GM13977 (cell line): ENCODE data around the gene ECI1.
"Not testable (repeated sequence)": the region's sequence is repeated elsewhere in the genome, so short reads cannot be mapped to it uniquely, and the experiment has no call there.

ENCODE experiments used
- DNase-seq: peaks from one replicate; pipeline ENCODE4 v3.0.0; 2012; ENCODE audit warnings: low spot score
- CTCF ChIP-seq: IDR thresholded peaks from 2 replicates; pipeline ENCODE4 v1.5.1; 2012; ENCODE audit warnings: mild to moderate bottlenecking, control low read depth; ENCODE audit not compliant: insufficient read depth; ENCODE audit errors: extremely low read depth, missing control alignments
- in situ Hi-C: fragments of 300-500 bp; cut with MboI; formaldehyde crosslinking; loops from one replicate; pipeline ENCODE4 v1.12.0; 2022; ENCODE audit warnings: low sequenced_read_pairs, low pct_unique_long_range_greater_than_20kb, mixed read lengths, inconsistent platforms; ENCODE audit not compliant: unreplicated experiment

The ECI1 gene

DNA sequence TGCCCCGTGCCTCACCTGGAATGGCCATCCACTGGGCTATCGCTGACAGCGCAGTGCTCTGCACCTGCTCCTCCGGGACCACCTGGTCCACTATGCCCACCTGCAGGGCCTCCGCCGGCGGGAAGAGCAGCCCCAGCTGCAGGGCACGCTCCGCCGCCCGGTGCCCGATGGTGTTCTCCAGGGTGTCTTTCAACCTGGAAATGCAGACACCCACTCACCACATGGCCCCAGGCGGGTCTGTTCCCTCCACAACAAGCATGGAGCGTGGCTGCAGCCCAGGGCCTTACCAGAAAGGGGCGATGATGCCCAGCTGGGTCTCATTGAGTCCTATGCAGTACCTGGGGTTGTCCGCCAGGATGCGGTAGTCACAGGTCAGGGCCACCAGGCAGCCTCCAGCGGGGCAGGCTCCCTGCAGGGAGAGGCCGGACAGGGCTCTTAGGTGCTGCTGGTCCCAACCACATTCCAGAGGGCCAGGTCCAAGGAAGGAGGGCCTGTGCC, 8.3 kb downstream of the ECI1 start:
- DNase-seq, result no peak
- no peak for TF ChIP-seq CTCF
- in situ Hi-C loops, result no loop called here

- no peak for DNase-seq
- in situ Hi-C loops, result no loop called here
- TF ChIP-seq CTCF, result no peak
These were observed 8.8 kb downstream of the ECI1 start for GRCh38 chr16:2242598-2242997.

DNA sequence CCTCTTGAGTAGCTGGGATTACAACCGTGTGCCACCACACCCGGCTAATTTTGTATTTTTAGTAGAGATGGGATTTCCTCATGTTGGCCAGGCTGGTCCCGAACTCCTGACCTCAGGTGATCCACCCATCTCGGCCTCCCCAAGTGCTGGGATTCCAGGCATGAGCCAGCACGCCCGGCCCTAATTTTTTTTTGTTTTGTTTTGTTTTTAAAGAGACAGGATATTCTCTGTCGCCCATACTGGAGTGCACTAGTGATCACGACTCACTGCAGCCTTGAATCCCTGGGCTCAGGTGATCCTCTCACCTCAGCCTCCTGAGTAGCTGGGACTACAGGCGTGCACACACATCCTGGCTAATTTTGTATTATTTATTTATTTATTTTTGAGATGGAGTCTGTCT, 11.1 kb downstream of the ECI1 start:
- DNase-seq, in situ Hi-C loops: not testable (repeated sequence)

GRCh38 chr16:2238838-2239675, 12.3 kb downstream of the ECI1 start:
- DNase-seq, result no peak
- in situ Hi-C loops, result no loop called here
- TF ChIP-seq CTCF, result no peak

GRCh38 chr16:2238150-2238837, 13.1 kb downstream of the ECI1 start:
- no peak for DNase-seq
- no peak for TF ChIP-seq CTCF
- in situ Hi-C loops, result no loop called here

GRCh38 chr16:2237493-2238149, 13.8 kb downstream of the ECI1 start:
- in situ Hi-C loops, result no loop called here
- no peak for DNase-seq

More at GRCh38 chr16:2237493-2238149, 13.8 kb downstream of the ECI1 start:
- no peak for TF ChIP-seq CTCF
